Osteoblast (primary cell): ENCODE results near the gene CSF3. TPM values are rescaled to one million over a fixed set of nuclear protein-coding genes. Genes with fewer than 3 reads are reported as not detected.

Source experiments
- DNase-seq: peaks from one replicate; pipeline ENCODE4 v3.0.0; 2011; ENCODE audit warnings: low spot score, mixed read lengths; ENCODE audit not compliant: insufficient read length; ENCODE audit errors: missing footprints
- H2AFZ ChIP-seq: 2 replicates; pipeline ENCODE4 v1.6.0; 2011; ENCODE audit warnings: mild to moderate bottlenecking, low read length
- H3K27ac ChIP-seq: 2 replicates; pipeline ENCODE4 v1.5.1; 2011; ENCODE audit warnings: mild to moderate bottlenecking, low read depth, low read length, moderate library complexity
- H3K27me3 ChIP-seq: 2 replicates; pipeline ENCODE4 v1.6.0; 2012; ENCODE audit warnings: mild to moderate bottlenecking, control low read depth, inconsistent platforms, low read length, moderate library complexity; ENCODE audit not compliant: insufficient read depth
- H3K36me3 ChIP-seq: 2 replicates; pipeline ENCODE4 v1.5.1; 2011; ENCODE audit warnings: mild to moderate bottlenecking, low read length, control low read depth, moderate library complexity; ENCODE audit not compliant: insufficient read depth
- H3K4me1 ChIP-seq: 2 replicates; pipeline ENCODE4 v1.5.1; 2011; ENCODE audit warnings: mild to moderate bottlenecking, low read length, control low read depth, moderate library complexity; ENCODE audit not compliant: insufficient read depth
- H3K4me2 ChIP-seq: 2 replicates; pipeline ENCODE4 v1.6.0; 2011; ENCODE audit warnings: mild to moderate bottlenecking, low read length; ENCODE audit not compliant: insufficient read depth
- H3K4me3 ChIP-seq: fragments of 200-600 bp; sonication (generic); 3 replicates; pipeline ENCODE4 v1.5.1; 2012; ENCODE audit warnings: mild to moderate bottlenecking, low read length, inconsistent platforms; ENCODE audit not compliant: insufficient read depth
- H3K79me2 ChIP-seq: 2 replicates; pipeline ENCODE4 v1.6.0; 2012; ENCODE audit warnings: mild to moderate bottlenecking, low read length, control low read depth, inconsistent platforms; ENCODE audit not compliant: insufficient read depth
- H3K9me3 ChIP-seq: 2 replicates; pipeline ENCODE4 v1.5.1; 2011; ENCODE audit warnings: low read depth, low read length, control low read depth
- H4K20me1 ChIP-seq: 2 replicates; pipeline ENCODE4 v1.6.0; 2012; ENCODE audit warnings: mild to moderate bottlenecking, low read length, control low read depth; ENCODE audit not compliant: insufficient read depth
- CTCF ChIP-seq: IDR thresholded peaks from 2 replicates; pipeline ENCODE4 v1.5.1; 2011; ENCODE audit warnings: mild to moderate bottlenecking, low read depth, low read length, moderate library complexity; ENCODE audit errors: extremely low read depth
- total RNA-seq: library from RNA; depleted of rRNA; stranded (reverse); fragments of >200 nt; gene quantifications from 2 replicates; pipeline ENCODE4 v1.2.3, GENCODE V29; 2012

Gene CSF3
- total RNA-seq, 1 donor, result not detected

DNA sequence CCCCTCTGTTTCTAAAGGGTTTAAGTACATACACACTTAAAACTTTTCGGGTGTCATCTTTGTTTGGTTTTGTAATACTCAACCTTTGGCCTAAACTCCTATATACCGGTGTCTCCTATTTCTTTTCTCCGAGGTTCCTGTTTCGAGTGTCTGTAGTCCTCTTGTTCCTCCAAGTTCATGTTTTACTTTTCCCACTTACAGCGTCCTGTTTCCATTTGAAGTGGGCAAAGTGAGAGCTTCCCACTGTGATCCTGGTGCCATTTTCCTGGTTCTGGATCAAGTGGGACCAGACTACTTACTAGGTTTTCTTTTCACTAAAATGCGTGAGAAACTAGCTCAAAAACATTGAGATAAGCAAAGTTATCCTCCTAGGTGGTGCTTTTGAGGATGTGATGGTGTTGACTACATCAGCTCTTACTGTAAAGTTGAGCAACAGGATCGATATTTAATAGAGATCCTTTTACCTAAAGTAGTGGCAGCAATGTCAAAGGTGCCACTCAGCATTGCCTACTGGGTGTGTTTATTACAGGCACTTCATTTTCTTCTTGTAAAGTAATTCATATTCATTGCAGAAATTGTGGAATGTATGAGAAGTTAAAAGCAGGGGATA is 33.4 kb upstream of the CSF3 start:
- peaks cover 28% of the 10 kb centered on the region for H3K36me3 ChIP-seq
- H3K27ac ChIP-seq, result peak overlapping the region; percentile 91
- H4K20me1 ChIP-seq, result peaks cover 25% of the 10 kb centered on the region
- peaks cover 25% of the 10 kb centered on the region for H3K4me1 ChIP-seq
- no peak for DNase-seq
- peak overlapping the region; percentile 96 for H3K4me3 ChIP-seq
- H3K27me3 ChIP-seq, result no peaks in the 10 kb centered on the region
- peak overlapping the region; percentile 99 for H3K4me2 ChIP-seq
- H3K9me3 ChIP-seq, result no peaks in the 10 kb centered on the region
- no peak for TF ChIP-seq CTCF
- H3K79me2 ChIP-seq, result peaks cover 46% of the 10 kb centered on the region
- H2AFZ ChIP-seq, result no peak overlapping the region

GRCh38 chr17:39988206-39988810 is 26.9 kb upstream of the CSF3 start:
- H3K27me3 ChIP-seq, result no peaks in the 10 kb centered on the region
- TF ChIP-seq CTCF, result no peak
- H3K79me2 ChIP-seq, result peaks cover 19% of the 10 kb centered on the region
- H3K27ac ChIP-seq, result no peak overlapping the region
- DNase-seq, result no peak
- no peak overlapping the region for H3K4me2 ChIP-seq
- H3K4me3 ChIP-seq, result no peak overlapping the region
- no peaks in the 10 kb centered on the region for H3K9me3 ChIP-seq
- peaks cover 12% of the 10 kb centered on the region for H4K20me1 ChIP-seq
- no peaks in the 10 kb centered on the region for H3K4me1 ChIP-seq
- H2AFZ ChIP-seq, result no peak overlapping the region
- peaks cover 90% of the 10 kb centered on the region for H3K36me3 ChIP-seq

DNA sequence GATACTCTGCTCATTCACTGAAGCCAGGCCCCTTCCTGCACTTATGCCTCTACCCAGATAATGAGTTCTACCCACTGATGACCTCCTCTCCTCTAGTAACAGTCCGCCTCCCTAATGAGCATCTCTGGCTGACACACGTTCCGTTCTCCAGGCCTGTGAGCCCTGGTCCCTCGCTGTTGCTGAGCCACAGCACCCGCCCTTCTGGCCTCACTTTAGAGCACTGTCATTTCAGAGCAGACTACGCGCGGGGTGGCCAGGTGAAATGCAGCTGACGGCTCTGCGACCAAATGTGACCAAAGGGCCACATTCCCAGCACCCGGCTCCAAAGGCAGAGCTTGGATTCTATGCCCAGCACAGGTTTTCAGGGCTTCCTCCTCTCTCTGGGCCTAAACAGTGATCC is 20.8 kb upstream of the CSF3 start:
- Histone ChIP-seq H3K27ac (no peak overlapping the region), H3K4me2 (no peak overlapping the region), H4K20me1 (peaks cover 9% of the 10 kb centered on the region), H3K9me3 (no peaks in the 10 kb centered on the region), H3K79me2 (no peaks in the 10 kb centered on the region), H3K4me1 (no peaks in the 10 kb centered on the region), H3K27me3 (no peaks in the 10 kb centered on the region), H3K4me3 (no peak overlapping the region), H2AFZ (no peak overlapping the region), H3K36me3 (peaks cover 78% of the 10 kb centered on the region)
- TF ChIP-seq CTCF, result no peak
- DNase-seq, result no peak

- TF ChIP-seq CTCF, result no peak
- no peak overlapping the region for H2AFZ ChIP-seq
- H3K27me3 ChIP-seq, result no peaks in the 10 kb centered on the region
- H3K4me3 ChIP-seq, result no peak overlapping the region
- H3K4me1 ChIP-seq, result no peaks in the 10 kb centered on the region
- H3K27ac ChIP-seq, result no peak overlapping the region
- no peak for DNase-seq
- H3K36me3 ChIP-seq, result peaks cover 68% of the 10 kb centered on the region
- peaks cover 9% of the 10 kb centered on the region for H4K20me1 ChIP-seq
- no peaks in the 10 kb centered on the region for H3K79me2 ChIP-seq
- H3K4me2 ChIP-seq, result no peak overlapping the region
- H3K9me3 ChIP-seq, result no peaks in the 10 kb centered on the region
Observed at GRCh38 chr17:39995438-39995837, 19.8 kb upstream of the CSF3 start.
